Muscle of back (tissue), 11 donors: ENCODE measurements around the gene TCF25. TPM values are rescaled to one million over a fixed set of nuclear protein-coding genes. Genes with fewer than 3 reads are reported as not detected.
"Not testable (repeated sequence)": the region's sequence is repeated elsewhere in the genome, so short reads cannot be mapped to it uniquely, and the experiment has no call there.

Source experiments
- DNase-seq, 3 donors: peaks; one replicate each; pipeline versions ENCODE4 v3.0.0 to v3.0.0-alpha.2; 2013
- polyA plus RNA-seq, 10 donors: library from polyadenylated mRNA; unstranded; fragments of 120-200 nt; gene quantifications; one replicate each; pipeline ENCODE4 v1.2.1, GENCODE V29; 2013; ENCODE audit not compliant: insufficient read length in 10 of 10

TCF25 gene
- polyA plus RNA-seq, 10 donors: 83.4 to 121 (median 99.3) TPM

- no peak for DNase-seq
Measured at GRCh38 chr16:89903908-89904515, 30.6 kb downstream of the TCF25 start.

GRCh38 chr16:89904606-89905510, 31.5 kb downstream of the TCF25 start:
- DNase-seq: no peak

DNA sequence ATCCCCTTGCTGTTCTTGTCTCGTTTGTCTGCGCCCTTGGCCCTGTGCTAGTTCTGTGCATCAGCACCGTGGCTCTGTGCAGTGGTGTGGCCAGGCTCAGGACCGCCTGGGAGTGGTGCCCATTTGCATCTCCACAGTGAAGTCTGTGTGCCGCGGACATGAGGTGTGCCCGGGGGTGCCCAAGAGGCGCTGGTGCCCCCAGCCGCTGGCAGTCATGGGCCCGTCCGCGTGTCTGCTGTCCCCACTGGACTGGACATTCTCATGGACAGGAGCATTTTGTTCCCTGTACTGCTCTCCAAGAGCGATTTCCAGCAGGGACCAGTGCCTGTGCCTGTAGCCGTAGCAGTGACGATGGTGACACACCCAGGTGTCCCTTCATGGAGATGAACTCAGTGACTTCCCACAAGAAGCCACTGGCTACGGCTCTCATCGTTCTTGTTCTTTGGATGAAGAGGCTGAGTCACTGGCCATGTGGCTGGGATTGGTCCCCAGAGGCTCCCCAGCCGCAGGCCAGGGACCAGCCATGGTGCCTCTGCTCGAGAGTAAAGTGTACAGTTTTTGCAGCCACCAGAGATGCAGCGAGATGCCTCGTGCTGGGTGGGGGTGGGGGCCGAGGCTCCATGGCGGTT, 32.2 kb downstream of the TCF25 start:
- DNase-seq: no peak

DNA sequence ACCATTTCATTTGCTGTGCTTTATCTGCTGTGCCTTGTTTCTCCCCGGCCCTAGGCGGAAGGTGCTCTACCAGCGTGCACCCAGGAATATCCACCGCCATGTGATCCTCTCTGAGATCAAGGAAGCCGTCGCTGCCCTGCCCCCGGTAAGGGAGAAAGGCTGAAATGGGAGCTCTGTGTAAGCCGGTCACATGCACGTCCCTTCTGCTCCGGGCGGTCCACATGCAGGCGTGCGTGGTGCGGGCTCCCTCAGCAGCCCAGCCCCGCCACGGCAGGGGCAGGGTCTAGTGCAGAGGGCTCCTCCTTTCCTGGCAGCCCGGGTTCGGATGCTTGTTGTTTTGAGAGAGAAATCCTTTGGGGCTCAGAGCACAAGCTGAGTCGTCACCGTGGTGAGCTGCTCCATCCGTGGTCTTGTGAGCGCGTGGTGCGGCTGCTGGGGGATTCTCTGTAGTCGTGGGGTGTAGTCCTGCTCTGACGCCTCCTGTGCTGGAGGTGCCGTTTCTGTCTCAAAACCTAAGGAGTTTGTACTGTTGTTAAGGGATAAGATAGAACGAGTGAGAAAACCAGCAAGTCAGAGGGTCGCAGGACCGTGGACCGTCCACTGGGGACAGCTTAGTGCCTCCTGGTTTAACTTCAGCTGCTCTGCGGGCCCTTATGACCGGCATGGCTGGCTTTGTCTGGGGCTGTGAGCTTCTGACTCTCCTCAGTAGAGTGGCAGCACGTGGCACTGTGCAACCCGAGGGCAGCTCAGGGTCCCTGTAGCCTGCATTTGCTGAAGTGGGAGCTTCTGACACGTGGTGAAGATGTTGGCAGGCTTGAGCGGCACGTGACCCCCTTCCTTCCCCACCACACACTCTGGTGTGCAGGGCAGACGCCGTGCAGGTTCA, 33.0 kb downstream of the TCF25 start:
- DNase-seq: no peak

DNA sequence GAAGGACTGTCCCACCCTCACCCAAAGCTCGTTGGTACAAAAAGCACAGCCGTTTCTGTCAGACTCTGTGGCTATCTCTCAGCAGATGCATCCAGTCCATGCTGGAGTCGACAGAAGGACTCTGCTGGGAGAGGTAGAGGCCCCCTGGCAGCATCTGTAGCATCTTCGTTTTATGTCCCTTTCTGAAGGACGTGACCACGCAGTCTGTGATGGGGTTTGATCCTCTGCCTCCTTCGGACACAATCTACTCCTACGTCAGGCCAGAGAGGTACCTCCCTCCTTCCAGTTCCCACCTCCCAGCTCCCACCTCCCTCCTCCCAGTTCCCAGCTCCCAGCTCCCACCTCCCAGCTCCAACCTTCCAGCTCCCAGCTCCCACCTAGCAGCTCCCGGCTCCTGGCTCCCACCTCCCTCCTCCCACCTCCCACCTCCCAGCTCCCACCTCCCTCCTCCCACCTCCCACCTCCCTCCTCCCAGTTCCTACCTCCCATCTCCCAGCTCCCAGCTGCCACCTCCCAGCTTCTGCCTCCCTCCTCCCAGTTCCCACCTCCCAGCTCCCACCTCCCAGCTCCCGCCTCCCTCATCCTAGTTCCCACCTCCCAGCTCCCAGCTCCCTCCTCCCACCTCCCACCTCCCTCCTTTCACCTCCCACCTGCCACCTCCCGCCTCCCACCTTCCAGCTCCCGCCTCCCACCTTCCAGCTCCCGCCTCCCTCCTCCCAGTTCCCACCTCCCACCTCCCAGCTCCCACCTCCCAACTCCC, 33.8 kb downstream of the TCF25 start:
- no peak for DNase-seq

GRCh38 chr16:89908236-89908635, 34.8 kb downstream of the TCF25 start:
- no peak for DNase-seq

DNA sequence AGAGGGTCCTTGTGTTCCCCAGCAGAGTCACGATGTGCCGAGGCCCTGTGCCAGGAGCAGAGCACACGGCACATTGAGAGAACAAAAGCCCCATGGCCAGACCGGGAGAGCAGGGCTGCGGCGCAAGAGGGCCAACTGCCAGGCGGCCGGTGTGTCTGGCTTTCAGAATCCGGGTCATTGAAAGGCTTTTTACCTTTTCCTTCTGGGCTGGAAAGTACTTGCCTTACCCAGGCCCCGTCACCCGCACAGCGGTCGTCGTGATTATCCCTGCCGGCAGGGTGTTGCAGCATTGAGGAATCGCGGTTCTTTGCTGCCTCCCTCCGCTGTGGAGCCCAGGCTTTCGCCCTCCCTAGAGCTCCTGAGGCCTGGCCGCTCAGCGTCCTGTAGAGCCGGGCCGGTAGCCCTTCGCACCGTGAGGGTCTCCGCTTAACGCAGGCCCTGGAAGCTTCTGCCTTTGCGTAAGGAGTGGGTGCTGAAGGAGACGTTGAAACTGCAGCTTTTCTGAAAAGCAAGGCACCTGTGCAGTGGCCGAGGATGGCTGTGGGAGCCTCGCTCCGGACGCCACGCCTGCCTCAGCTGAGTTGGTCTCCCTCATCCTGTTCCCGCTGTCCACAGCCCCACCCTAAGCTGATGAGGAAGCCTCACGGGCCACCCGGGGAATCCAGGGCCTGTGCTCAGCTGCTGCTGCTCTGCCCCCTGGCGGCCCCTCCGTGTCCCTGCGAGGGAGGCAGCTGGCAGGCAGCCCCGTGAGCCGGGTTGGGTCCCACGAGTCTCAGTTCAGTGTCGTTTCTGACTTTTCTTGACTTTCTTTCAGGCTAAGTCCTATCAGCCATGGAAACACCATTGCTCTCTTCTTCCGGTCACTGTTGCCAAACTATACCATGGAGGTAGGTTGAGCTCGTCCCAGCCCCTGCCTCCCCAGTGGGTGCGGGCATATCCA, 36.7 kb downstream of the TCF25 start:
- peak; percentile 47 to 81 (median 66) for DNase-seq

DNA sequence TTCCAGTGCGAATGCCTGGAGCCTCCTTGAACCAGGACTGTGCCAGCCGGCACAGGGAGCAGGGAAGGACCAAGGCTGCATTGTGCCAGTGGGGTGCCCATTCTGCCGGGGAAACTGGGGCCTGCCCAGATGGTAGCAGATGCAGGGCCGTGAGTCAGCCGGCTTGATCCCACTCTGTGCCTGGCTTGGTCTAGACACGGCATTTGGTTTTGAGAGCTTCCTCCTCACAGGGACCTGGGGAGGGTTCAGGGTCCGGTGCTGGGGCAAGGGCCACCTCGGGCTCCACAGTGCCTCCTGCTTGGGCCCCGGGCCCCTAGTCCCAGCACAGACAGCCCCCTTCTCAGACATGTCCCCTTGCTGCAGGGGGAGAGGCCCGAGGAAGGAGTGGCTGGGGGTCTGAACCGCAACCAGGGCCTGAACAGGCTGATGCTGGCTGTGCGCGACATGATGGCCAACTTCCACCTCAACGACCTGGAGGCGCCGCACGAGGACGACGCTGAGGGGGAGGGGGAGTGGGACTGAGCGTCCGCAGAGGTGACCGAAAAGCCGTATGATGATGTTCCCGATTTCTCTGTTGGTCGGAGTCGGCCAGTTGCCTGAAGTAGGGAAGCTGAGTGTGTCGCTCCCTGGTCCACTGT, 37.4 kb downstream of the TCF25 start:
- no peak for DNase-seq

- DNase-seq: no peak
Measured at GRCh38 chr16:89911375-89911774, 38.0 kb downstream of the TCF25 start.

DNA sequence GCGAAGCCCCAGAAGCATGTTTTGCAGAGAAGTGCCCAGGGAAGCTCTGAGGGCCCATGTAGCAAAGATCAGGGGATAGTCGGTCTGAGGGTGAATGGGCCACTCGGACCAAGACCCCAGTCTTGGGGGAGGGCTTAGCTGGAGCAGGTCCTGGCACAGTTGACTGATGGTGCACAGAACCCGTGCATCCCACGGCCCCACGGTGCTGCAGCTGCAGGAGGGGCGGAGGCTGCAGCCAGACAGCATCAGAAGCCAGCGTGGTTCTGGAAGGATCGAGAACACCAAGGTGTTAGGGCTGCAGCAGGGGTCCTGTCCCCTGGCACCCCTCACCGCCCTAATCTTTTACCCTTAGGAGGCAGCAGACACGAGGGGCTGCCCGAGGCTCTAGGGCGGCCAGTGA, 38.8 kb downstream of the TCF25 start:
- DNase-seq: no peak

DNA sequence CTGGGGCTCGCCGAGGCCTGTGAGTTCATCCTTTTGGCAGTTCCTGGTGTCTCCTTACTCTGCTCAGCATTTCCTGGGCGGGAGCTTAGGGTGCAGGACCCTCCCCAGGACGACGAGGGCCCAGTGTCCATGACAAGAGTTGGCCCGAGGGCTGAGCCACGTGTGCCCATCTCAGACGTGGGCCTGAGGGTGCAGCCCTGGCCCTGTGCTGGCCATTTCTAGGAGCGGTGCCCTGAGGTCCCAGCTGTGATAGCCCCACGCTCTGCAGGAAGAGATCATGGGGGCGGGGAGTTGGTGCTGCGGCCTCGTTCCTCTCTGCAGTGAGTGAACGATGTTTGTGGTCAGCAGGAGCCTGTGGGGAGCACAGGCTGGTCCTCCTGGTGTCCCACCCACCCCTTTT, 39.2 kb downstream of the TCF25 start:
- DNase-seq: no peak

DNA sequence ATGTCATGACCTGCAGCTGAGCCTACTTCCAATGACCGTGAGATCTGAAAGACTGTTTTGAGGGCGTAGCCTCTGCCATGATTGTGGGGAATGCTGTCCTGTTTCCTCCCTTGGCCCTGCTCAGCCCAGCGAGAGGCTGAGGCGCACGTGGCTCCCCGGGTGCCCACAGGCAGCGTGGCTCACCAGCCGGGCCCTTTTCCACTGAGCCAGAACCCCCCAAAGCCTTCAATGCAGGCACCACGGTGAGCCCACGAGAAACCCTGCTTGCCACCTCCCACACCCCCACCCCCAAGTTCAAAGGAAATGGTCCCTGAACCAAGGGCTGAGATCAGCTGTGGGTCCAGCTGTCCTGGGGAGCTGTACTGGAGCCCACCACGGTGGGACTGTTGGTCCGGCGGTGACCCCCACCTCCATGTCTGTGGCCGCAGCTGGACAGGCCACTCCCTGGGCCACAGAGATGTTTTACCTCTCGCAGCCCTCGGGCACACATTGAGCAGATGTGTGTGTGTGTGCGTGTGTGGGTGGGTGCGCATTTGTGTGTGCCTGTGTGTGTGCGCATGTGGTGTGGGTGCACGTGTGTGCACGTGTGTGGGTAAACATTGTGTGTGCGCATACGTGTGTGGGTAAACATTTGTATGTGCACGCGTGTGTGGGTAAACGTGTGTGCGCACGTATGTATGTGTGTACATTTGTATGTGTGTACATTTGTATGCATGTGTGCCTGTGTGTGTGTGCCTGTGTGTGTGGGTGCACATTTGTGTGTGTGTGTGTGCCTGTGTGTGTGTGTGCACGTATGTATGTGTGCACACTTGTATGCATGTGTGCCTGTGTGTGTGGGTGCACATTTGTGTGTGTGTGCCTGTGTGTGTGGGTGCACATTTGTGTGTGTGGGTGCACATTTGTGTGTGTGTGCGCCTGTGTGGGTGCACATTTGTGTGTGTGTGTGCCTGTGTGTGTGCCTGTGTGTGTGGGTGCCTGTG, 40.3 kb downstream of the TCF25 start:
- DNase-seq: no peak

DNA sequence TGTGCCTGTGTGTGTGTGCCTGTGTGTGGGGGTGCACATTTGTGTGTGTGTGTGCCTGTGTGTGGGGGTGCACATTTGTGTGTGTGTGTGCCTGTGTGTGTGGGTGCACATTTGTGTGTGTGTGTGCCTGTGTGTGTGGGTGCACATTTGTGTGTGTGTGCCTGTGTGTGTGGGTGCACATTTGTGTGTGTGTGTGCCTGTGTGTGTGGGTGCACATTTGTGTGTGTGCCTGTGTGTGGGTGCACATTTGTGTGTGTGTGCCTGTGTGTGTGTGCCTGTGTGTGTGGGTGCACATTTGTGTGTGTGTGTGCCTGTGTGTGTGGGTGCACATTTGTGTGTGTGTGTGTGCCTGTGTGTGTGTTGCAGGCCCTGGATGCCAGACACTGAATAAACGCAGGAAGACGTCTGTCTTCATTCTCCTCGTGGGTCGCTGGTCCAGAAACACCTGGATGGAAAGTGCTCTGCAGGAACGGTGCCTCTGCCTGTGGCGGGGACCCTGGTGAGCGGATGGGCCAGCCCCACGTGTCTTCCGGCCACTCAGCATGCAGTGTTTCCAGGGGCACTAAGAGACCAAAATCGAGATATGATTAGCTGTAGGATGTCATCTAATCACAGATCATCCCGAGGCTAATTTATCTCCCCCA, 41.4 kb downstream of the TCF25 start:
- not testable (repeated sequence) for DNase-seq

- no peak for DNase-seq
Measured at GRCh38 chr16:89915303-89916232, 42.2 kb downstream of the TCF25 start.

- peak; percentile 34 to 81 (median 51) for DNase-seq
Measured at GRCh38 chr16:89917773-89918452, 44.5 kb downstream of the TCF25 start.
